Pancreas (tissue), 10 donors: Measurements from ENCODE around the gene NME5. TPM values are rescaled to one million over a fixed set of nuclear protein-coding genes. Genes with fewer than 3 reads are reported as not detected.

Source experiments
- ATAC-seq, 4 donors: fragments of 200-7000 bp; cut with Tn5 transposase; one replicate each; pipeline versions ENCODE4 v1.8.0 to v1.9.1; 2020; ENCODE audit warnings: mild to moderate bottlenecking in 4 of 4, moderate library complexity in 4 of 4
- DNase-seq, 6 donors: peaks; one replicate each; pipeline ENCODE4 v3.0.0-alpha.2; 2020
- FAIRE-seq: peaks from 2 replicates; lab custom pipeline; 2012; peaks lifted over from hg19 to GRCh38; lab: Jason Lieb, UNC
- H3K27ac ChIP-seq, 4 donors: fragments of 200-600 bp; sonication (generic); 1 replicate in 3 of 4; 2 replicates in 1 of 4; pipeline versions ENCODE4 v1.5.0 to v1.8.0; 2020
- H3K27me3 ChIP-seq, 4 donors: fragments of 200-600 bp; one replicate each; pipeline ENCODE4 v1.8.0; 2021
- H3K36me3 ChIP-seq, 3 donors: fragments of 200-600 bp; sonication (generic) in 1 of 3; one replicate each; pipeline versions ENCODE4 v1.5.0 to v1.8.0; 2020 to 2021
- H3K4me1 ChIP-seq, 3 donors: fragments of 200-600 bp; one replicate each; pipeline ENCODE4 v1.8.0; 2021
- H3K4me3 ChIP-seq, 4 donors: fragments of 200-600 bp; sonication (generic) in 2 of 4; one replicate each; pipeline versions ENCODE4 v1.5.0 to v1.8.0; 2020 to 2021
- H3K9me3 ChIP-seq, 4 donors: fragments of 200-600 bp; one replicate each; pipeline ENCODE4 v1.8.0; 2021
- CTCF ChIP-seq, 4 donors: fragments of 200-600 bp; sonication (generic) in 3 of 4; IDR thresholded peaks; one replicate each; pipeline versions ENCODE4 v1.5.0 to v1.8.0; 2021; ENCODE audit warnings: antibody characterized with exemption in 4 of 4
- WGBS, 2 donors: extraction: QIAGEN DNeasy Blood & Tissue Kit; methylation state at CpG; one replicate each; pipeline ENCODE4 v1.1.7; 2013; 5-methylcytosine and 5-hydroxymethylcytosine counted together
- intact Hi-C, 3 donors: fragments of 100-400 bp; cut with DNase I; formaldehyde crosslinking; loops; one replicate each; pipeline versions ENCODE4 v1.11.1 to v1.14.2; 2022
- polyA plus RNA-seq, 2 donors: library from polyadenylated mRNA; stranded (reverse); fragments of 200-250 nt; gene quantifications; one replicate each; pipeline ENCODE4 v1.2.3, GENCODE V29; 2013
- total RNA-seq, 6 donors: library from RNA; stranded (reverse); fragmentation: NEBNext Ultra II Directional in 4 of 6; extraction: Animal tissue kit (Norgen Biotek cat#: 25700) in 4 of 6; gene quantifications; one replicate each; pipeline versions ENCODE4 v1.2.1 to v1.2.4, GENCODE V29; 2021 to 2023
- donor health status: healthy with polysubstance abuse.
- donor health status: DM: no; HTN: no; CAD: no; lungs with moderate emphysema.
- donor health status: DM: no; HTN: no; CAD: no.
- donor health status: control.
- donor health status: control.
- donor health status: Bipolar disorder and iron deficiency.
- donor health status: DM: yes; HTN: yes; CAD: no.
- donor health status: DM: no; HTN: no; CAD: no.
- donor health status: DM: no; HTN: no; CAD: no.
- donor health status: DM: yes; HTN: yes; CAD: no.

NME5 gene
- total and polyA plus RNA-seq, 8 donors = 1.8 to 9.2 (median 3.0) TPM

GRCh38 chr5:138177941-138178515 lies 38.8 kb upstream of the NME5 start:
- H3K4me1 ChIP-seq = peaks cover 0 to 7% (median 7%) of the 10 kb centered on the region in 3 donors
- FAIRE-seq = no peak
- WGBS, 2 donors = 0% methylated on average over 16 of the region's 16 CpGs
- H3K27ac ChIP-seq = peak overlapping the region; percentile 41 to 89 (median 70)
- ATAC-seq = peak; percentile 52 to 74 (median 68)
- DNase-seq = peak in 3 of 6 donors; percentile 19 to 26 (median 24)
- intact Hi-C loops = no loop called here
- peak overlapping the region; percentile 55 to 94 (median 72) for H3K4me3 ChIP-seq
- TF ChIP-seq CTCF (IDR thresholded peaks at IDR 0.05) = no peak
- no peaks in the 10 kb centered on the region for H3K9me3 ChIP-seq
- H3K36me3 ChIP-seq = peaks cover 0 to 14% (median 0%) of the 10 kb centered on the region in 3 donors
- no peaks in the 10 kb centered on the region for H3K27me3 ChIP-seq

GRCh38 chr5:138170299-138170698 lies 31.1 kb upstream of the NME5 start:
- DNase-seq (no peak), FAIRE-seq (no peak), ATAC-seq (no peak)
- H3K9me3 ChIP-seq = no peaks in the 10 kb centered on the region
- no peak overlapping the region for H3K4me3 ChIP-seq
- intact Hi-C loops = no loop called here
- no peak for TF ChIP-seq CTCF (IDR thresholded peaks at IDR 0.05)
- no peak overlapping the region for H3K27ac ChIP-seq
- no peaks in the 10 kb centered on the region for H3K4me1 ChIP-seq
- no peaks in the 10 kb centered on the region for H3K27me3 ChIP-seq
- H3K36me3 ChIP-seq = peaks cover 9 to 76% (median 40%) of the 10 kb centered on the region in 3 donors

- intact Hi-C loops = no loop called here
- no peak overlapping the region for H3K27ac ChIP-seq
- FAIRE-seq = no peak
- DNase-seq = no peak
- peaks cover 12 to 78% (median 51%) of the 10 kb centered on the region in 3 donors for H3K36me3 ChIP-seq
- no peak for ATAC-seq
- H3K4me3 ChIP-seq = no peak overlapping the region
- TF ChIP-seq CTCF (IDR thresholded peaks at IDR 0.05) = no peak
- 91 to 95% methylated on average over 5 of the region's 5 CpGs for WGBS, 2 donors
- no peaks in the 10 kb centered on the region for H3K9me3 ChIP-seq
- no peaks in the 10 kb centered on the region for H3K27me3 ChIP-seq
- no peaks in the 10 kb centered on the region for H3K4me1 ChIP-seq
Observed at GRCh38 chr5:138169124-138169523, 29.9 kb upstream of the NME5 start.

- Histone ChIP-seq H3K27ac (no peak overlapping the region), H3K27me3 (no peaks in the 10 kb centered on the region), H3K36me3 (peaks cover 7 to 98% (median 58%) of the 10 kb centered on the region in 3 donors), H3K9me3 (no peaks in the 10 kb centered on the region), H3K4me3 (no peak overlapping the region), H3K4me1 (no peaks in the 10 kb centered on the region)
- no peak for ATAC-seq
- intact Hi-C loops = no loop called here
- FAIRE-seq = no peak
- TF ChIP-seq CTCF (IDR thresholded peaks at IDR 0.05) = no peak
- no peak for DNase-seq
Observed at GRCh38 chr5:138163721-138164120, 24.5 kb upstream of the NME5 start.

- WGBS, 2 donors = 92 to 93% methylated on average over 4 of the region's 4 CpGs
- TF ChIP-seq CTCF (IDR thresholded peaks at IDR 0.05) = no peak
- H3K36me3 ChIP-seq = peaks cover 7 to 87% (median 59%) of the 10 kb centered on the region in 3 donors
- no peaks in the 10 kb centered on the region for H3K4me1 ChIP-seq
- intact Hi-C loops = no loop called here
- no peak overlapping the region for H3K27ac ChIP-seq
- H3K27me3 ChIP-seq = no peaks in the 10 kb centered on the region
- no peak for FAIRE-seq
- no peak for ATAC-seq
- H3K9me3 ChIP-seq = no peaks in the 10 kb centered on the region
- H3K4me3 ChIP-seq = no peak overlapping the region
- no peak for DNase-seq
Observed at GRCh38 chr5:138160706-138161105, 21.5 kb upstream of the NME5 start.
